Uterus (tissue), 2 donors: Measurements from ENCODE around the gene LRRC2.

ENCODE experiments used
- CTCF ChIP-seq, 4 experiments: fragments of 200-600 bp in 2 of 4; fragments of 450-650 bp in 2 of 4; sonication (generic) in 2 of 4; IDR thresholded peaks; one replicate each; pipeline ENCODE4 v1.5.1; 2016 to 2019; ENCODE audit warnings: antibody characterized with exemption in 4 of 4, mild to moderate bottlenecking in 2 of 4, moderate library complexity in 1 of 4
- POLR2A ChIP-seq, 2 donors: fragments of 450-650 bp; IDR thresholded peaks; one replicate each; pipeline ENCODE4 v1.6.1; 2016; ENCODE audit warnings: antibody characterized with exemption in 2 of 2, mild to moderate bottlenecking in 1 of 2, moderate library complexity in 1 of 2

GRCh38 chr3:46614431-46614830, 48.3 kb upstream of the LRRC2 start:
- TF ChIP-seq CTCF (IDR thresholded peaks at IDR 0.05) (no peak), POLR2A (IDR thresholded peaks at IDR 0.05) (no peak)
